Activated T-cell treated with anti-CD3 and anti-CD28 coated beads, Interleukin-2, amount 50 U/mL, for 24 hours (primary cell): ENCODE results near the gene FEM1B.

Experiments used
- DNase-seq: peaks from one replicate; pipeline ENCODE4 v3.0.0-alpha.2; 2020
- H3K27ac Mint-ChIP-seq: 2 replicates; pipeline ENCODE4 v1.8.0; 2020; ENCODE audit warnings: mild to moderate bottlenecking, mixed read lengths
- H3K27me3 Mint-ChIP-seq: 2 replicates; pipeline ENCODE4 v1.8.0; 2020; ENCODE audit warnings: mixed read lengths
- H3K36me3 Mint-ChIP-seq: 2 replicates; pipeline ENCODE4 v1.8.0; 2020; ENCODE audit warnings: low read depth, mixed read lengths
- H3K4me1 Mint-ChIP-seq: 2 replicates; pipeline ENCODE4 v1.8.0; 2020; ENCODE audit warnings: low read depth, mixed read lengths
- H3K4me3 Mint-ChIP-seq: 2 replicates; pipeline ENCODE4 v1.8.0; 2020; ENCODE audit warnings: mild to moderate bottlenecking, moderate library complexity, mixed read lengths
- H3K9me3 Mint-ChIP-seq: 2 replicates; pipeline ENCODE4 v1.8.0; 2020; ENCODE audit warnings: mixed read lengths

The FEM1B gene

DNA sequence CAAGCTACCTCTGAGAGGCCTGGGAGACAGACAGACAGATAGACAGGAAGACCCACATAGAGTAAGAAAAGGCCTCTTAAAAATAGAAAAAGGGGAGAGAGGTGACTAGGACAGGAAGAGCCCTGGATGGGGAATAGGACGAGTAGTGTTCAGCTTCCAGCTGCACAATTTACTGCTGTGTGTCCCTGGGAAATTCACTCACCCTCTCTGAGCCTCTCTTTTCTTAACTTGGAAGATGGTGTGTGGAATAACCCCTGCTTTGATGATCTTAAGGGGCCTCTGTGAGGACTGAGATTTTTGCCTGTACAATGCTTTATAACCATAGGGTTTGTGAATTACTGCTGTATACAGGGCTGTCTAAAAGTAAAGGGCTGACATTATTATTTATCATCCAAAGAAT, 37.5 kb downstream of the FEM1B start:
- no peak overlapping the region for H3K27ac Mint-ChIP-seq
- no peaks in the 10 kb centered on the region for H3K9me3 Mint-ChIP-seq
- no peak for DNase-seq
- no peak overlapping the region for H3K4me3 Mint-ChIP-seq
- H3K27me3 Mint-ChIP-seq, result no peaks in the 10 kb centered on the region
- no peaks in the 10 kb centered on the region for H3K36me3 Mint-ChIP-seq
- H3K4me1 Mint-ChIP-seq, result no peaks in the 10 kb centered on the region

DNA sequence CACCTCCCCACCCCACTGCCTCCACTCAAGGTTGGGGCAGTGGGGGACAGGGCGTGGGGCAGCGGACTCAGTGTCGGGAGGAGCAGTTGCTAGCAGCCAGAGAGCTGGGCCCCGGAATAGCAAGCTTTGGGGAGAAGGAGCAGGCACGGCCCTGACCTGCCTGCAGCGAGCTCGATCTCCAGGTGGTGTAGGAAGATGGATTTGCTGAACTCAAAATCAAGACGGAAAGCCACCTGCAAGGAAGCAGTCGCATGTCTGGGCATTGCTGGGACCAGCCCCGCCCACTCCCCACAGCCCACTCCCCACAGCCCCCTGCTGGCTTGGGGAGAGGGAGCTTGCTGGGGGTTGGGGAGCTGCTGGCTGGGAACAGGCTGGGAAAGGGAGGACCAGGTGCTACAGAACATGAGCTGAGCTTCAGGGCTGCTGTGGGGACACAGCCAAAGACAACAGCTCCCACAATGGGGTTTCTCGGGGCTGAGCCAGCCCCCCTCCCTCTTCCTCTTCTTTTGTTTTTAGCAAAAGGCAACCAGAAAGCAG, 38.0 kb downstream of the FEM1B start:
- no peaks in the 10 kb centered on the region for H3K4me1 Mint-ChIP-seq

DNA sequence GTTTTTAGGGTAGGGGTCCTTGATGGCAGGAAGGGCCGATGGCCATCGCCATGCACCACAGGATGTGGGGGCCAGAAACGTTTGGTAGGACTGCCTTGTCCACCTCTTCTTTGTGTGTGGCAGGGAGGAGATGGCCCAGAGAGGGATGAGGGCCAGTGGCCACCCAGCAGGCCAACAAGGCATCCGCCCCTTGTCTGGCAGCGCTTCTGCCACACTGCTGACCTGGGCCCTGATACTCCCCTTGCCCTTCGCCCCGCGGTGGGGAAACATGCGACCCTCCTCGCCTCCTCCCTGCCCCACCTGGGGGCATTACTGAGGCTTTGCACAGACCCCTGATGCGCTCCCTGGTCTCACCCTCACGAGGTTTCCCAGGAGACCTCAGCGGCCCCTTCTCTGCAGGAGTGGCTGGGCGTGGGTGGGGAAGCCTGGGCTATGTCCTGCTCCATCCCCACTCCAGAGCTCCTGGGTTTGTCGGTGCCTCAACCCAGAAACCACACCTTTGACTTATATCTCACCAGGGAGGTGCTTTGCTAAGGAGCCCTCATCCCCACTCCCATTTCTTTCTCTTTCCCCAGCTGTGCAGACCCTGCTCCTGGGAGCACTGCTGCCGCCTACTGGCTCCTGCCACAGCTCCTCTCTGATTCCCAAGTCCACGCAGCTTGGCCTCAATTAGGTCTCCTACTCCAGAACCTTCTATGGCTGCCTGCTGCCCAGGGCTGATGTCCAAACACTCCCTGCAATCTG, 38.7 kb downstream of the FEM1B start:
- peak; percentile 23 for DNase-seq
- Mint-ChIP-seq H3K27me3 (no peaks in the 10 kb centered on the region), H3K27ac (no peak overlapping the region), H3K4me1 (no peaks in the 10 kb centered on the region), H3K4me3 (no peak overlapping the region), H3K36me3 (no peaks in the 10 kb centered on the region), H3K9me3 (no peaks in the 10 kb centered on the region)

More for the DNA sequence above, 38.0 kb downstream of the FEM1B start:
- DNase-seq, result peak; percentile 23
- H3K27me3 Mint-ChIP-seq, result no peaks in the 10 kb centered on the region
- no peak overlapping the region for H3K27ac Mint-ChIP-seq
- H3K4me3 Mint-ChIP-seq, result no peak overlapping the region
- no peaks in the 10 kb centered on the region for H3K36me3 Mint-ChIP-seq
- H3K9me3 Mint-ChIP-seq, result no peaks in the 10 kb centered on the region

DNA sequence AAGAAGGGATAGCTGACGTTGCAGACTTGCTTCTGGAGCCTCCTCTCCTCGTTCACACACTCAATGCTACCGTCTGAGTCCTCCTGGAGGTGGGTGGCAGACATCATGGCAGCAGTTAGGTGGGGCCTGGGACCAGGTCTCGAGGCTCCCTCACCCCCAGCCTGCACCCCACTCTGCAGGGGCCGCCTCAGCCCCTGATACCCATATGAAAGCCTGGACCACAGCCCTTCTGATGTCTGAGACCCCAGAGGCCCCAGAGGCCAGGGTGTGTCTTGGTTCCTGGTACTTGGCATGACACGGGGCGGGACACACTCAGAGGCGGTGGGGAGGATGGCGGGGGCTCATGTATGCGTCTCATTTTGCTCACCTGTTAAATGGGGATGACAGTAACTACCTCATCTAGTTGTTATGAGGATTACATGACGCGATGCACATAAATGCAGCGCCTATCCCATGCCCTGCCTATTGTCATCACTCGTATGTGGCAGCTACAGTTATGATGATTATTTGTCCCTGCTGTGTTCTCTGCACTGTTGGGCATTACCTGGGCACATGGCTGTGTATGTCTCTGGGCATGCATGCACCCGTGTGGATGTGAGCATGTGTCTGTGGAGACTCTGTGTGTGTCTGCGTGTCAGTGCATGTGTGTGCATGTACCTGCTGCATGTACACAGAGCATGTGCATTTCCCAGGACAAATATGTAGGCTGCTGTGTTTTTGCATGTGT, 39.9 kb downstream of the FEM1B start:
- DNase-seq, result no peak
- no peaks in the 10 kb centered on the region for H3K9me3 Mint-ChIP-seq
- no peak overlapping the region for H3K4me3 Mint-ChIP-seq
- no peaks in the 10 kb centered on the region for H3K27me3 Mint-ChIP-seq
- no peaks in the 10 kb centered on the region for H3K4me1 Mint-ChIP-seq
- no peaks in the 10 kb centered on the region for H3K36me3 Mint-ChIP-seq
- no peak overlapping the region for H3K27ac Mint-ChIP-seq

DNA sequence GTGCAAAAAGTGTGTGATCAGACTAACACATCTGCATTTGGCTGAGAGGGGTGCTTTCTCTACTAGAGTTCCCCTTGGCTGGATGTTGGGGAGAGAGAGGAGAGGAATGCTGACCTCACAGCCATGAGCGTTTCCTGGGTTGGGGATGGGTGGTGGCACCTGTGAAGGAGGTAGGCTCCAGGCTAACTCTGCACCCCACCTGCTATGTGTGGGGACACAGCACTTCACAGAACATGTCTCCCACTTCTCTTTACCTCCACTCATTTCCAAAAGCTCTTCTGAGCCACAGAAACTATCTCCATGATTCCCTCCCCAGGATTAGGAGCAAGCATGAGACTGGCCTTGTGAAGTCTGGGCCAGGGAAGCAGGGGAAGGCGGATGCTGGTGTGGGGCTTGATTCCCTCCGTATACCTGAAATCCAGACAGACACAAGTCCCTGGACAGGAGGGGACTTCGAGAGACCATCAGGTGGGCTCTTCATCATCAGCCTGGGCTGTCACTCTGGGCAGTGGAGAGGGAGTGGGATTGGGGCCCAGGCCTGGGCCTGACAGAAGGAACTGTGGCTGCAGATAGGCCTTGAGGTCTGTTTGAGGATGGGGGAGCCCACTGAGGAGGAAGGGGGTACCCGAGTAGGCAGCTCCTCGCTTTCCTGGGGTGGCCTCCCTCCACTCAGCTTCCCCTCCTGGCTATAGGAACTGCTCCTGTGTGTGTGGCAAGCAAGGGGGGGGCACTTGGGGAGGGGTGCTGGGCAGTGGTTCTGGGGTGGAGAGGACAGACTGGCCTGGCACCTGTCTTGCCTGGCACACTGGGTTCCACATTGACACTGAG, 40.7 kb downstream of the FEM1B start:
- no peak for DNase-seq
- no peaks in the 10 kb centered on the region for H3K9me3 Mint-ChIP-seq
- no peak overlapping the region for H3K27ac Mint-ChIP-seq
- no peaks in the 10 kb centered on the region for H3K4me1 Mint-ChIP-seq
- H3K4me3 Mint-ChIP-seq, result no peak overlapping the region
- H3K36me3 Mint-ChIP-seq, result no peaks in the 10 kb centered on the region
- no peaks in the 10 kb centered on the region for H3K27me3 Mint-ChIP-seq

DNA sequence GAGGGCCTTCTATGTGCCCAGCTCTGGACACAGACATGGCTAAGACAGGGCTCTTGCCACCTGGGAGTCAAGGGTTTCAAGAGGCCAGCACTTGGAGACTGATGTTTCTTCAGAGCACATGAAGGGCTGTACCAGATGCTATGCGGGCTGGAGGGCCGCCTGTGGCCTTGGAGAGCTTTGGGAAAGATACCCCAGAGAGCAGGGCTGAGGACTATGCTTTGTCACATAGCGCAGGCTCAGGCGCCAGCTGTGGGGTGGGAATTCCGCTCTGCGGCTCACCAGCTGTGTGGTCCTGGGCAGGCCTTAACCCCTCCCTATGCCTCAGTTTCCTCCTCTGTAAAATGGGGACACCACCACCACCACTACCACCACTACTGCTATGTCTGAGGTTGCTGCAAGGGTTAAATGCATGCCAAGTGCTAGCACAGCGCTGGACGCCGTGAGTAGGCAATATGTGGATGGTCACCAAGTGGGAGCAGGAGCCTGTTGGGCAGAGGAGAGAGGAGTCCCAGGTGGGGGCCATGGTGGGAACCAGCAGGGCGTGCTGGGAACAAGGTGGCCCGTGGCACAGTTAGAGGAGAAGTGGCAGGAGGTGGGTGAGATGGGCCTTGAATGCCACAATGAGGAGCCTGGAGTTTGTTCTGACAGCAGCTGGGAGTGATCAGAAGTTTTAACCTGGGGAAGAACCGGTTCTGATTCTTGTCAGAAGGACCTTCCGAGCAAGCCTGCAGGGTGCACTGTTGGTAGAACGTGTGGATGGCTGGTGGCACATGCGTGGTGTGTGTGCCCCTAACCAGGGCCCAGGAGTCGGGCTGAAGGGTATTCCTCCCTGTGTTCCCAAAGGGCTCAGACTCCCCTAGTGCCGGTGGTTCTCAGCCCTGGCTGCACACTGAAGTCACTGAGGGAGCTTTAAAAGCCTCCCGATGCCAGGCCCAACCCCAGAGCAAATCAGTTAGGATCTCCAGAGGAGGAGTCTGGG, 41.7 kb downstream of the FEM1B start:
- Mint-ChIP-seq H3K27me3 (no peaks in the 10 kb centered on the region), H3K4me3 (no peak overlapping the region), H3K27ac (no peak overlapping the region), H3K4me1 (no peaks in the 10 kb centered on the region), H3K36me3 (no peaks in the 10 kb centered on the region), H3K9me3 (no peaks in the 10 kb centered on the region)
- no peak for DNase-seq

DNA sequence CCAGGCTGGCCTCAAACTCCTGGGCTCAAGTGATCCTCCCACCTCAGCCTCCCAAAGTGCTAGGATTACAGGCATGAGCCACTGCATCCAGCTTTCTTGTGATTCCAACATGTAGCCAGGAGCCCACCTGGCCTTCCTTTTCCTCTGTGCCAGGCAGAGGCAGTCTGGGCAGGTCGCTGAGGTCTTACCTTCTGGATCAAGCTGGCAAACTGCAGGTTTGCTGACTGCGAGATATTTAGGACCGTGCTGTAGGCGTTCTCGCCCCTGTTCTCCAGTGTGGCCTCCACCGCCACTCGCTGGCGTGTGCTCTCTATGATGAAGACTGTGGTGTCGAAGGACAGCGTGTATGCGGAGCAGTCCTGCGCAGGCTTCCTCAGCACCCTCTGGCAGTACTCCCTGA, 42.5 kb downstream of the FEM1B start:
- DNase-seq, result no peak
- Mint-ChIP-seq H3K27ac (no peak overlapping the region), H3K9me3 (no peaks in the 10 kb centered on the region), H3K4me3 (no peak overlapping the region), H3K36me3 (no peaks in the 10 kb centered on the region), H3K27me3 (no peaks in the 10 kb centered on the region), H3K4me1 (no peaks in the 10 kb centered on the region)

DNA sequence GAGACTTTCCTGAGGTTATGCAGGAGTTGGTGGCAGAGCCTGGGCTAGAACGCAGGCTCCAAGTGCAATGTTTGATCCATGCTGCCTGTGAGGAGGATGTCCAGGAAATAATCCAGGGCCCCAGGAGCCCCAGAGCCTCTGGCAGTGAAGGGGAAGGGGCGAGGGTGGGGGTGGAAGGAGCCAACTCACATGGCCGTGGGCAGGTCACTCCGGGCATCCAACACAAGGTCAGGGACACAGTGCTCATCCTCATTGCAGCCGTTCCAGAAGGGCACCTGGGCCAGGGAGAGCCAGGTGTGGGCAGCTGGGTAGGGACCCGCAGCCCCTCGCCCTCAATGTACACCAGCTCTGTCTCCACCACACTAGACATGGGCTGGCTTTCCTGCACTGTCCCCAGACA, 43.7 kb downstream of the FEM1B start:
- no peaks in the 10 kb centered on the region for H3K36me3 Mint-ChIP-seq
- H3K27me3 Mint-ChIP-seq, result no peaks in the 10 kb centered on the region
- no peak overlapping the region for H3K27ac Mint-ChIP-seq
- no peak overlapping the region for H3K4me3 Mint-ChIP-seq
- no peaks in the 10 kb centered on the region for H3K9me3 Mint-ChIP-seq
- no peak for DNase-seq
- H3K4me1 Mint-ChIP-seq, result peaks cover 4% of the 10 kb centered on the region

DNA sequence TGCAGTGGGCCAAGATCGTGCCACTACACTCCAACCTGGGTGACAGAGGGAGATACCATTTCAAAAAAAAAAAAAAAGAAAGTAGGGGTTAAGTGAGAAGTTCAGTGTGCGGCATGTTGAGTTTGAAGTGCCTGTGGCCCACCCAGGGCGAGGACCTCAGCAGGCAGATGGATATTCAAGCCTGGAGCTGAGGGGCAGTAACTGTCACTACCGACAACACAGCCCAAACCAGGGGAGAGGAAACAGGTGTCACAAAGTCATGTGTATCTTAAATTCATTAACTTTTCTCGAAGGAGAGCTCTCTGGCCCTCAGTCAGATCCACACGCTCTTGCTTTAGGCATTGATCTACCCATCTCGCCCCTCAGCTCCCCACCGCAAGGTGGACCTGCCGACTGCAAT, 45.3 kb downstream of the FEM1B start:
- Mint-ChIP-seq H3K4me3 (no peak overlapping the region), H3K9me3 (no peaks in the 10 kb centered on the region), H3K27ac (no peak overlapping the region), H3K4me1 (peaks cover 20% of the 10 kb centered on the region), H3K27me3 (no peaks in the 10 kb centered on the region), H3K36me3 (no peaks in the 10 kb centered on the region)
- DNase-seq, result no peak

DNA sequence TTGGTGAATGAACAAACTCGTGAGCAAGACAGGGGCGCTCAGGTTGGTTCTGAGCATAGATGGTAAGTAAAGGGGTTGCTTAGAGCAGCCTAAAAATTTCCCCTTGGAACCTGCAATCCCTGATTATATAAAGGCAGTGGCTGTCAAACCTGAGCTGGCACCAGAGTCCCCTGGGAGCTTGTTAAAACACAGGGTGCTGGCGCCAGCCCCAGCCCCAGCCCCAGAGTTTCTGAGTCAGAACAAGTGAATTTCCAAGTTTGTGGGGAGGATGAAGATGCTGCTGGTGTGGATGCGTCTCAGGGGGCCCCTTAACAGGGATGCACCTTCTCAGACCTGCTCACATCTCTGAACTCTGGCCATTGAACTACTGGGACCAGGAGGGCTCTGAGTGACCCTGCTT, 48.2 kb downstream of the FEM1B start:
- Mint-ChIP-seq H3K36me3 (no peaks in the 10 kb centered on the region), H3K9me3 (no peaks in the 10 kb centered on the region), H3K4me1 (peaks cover 41% of the 10 kb centered on the region), H3K27me3 (no peaks in the 10 kb centered on the region), H3K27ac (peak overlapping the region; percentile 62), H3K4me3 (no peak overlapping the region)
- no peak for DNase-seq

DNA sequence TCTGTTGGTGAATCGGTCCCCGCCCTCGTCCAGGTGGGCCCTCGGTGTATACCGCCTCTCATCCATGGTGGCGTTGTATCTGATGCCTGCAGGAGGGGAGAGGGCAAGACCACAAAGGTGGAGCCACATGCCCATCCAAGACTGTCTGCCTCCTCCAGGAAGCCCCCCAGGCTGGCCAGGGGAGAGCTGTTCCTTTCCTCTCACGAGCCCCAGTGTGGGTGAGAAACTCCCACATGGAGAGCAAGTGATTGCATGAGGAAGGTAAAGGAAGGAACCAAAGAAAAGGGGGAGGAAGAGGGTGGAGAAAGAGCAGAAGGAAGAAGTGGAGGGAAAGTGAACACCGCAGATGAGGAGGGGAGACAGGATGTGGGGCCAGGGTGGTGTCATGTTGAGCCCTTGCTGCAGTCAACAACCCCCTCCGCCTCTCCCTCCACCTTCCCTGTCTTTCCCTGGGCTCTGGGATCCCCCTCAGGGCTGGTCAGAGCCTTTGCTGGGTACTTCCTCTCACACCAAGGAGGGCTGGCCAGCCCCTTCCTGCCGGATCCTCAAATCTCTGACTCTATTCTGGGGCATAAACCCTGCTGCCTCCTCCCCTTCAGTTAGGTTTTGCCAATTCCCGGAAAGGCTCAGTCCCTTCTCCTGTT, 49.3 kb downstream of the FEM1B start:
- H3K4me1 Mint-ChIP-seq, result peaks cover 41% of the 10 kb centered on the region
- peak overlapping the region; percentile 48 for H3K27ac Mint-ChIP-seq
- H3K9me3 Mint-ChIP-seq, result no peaks in the 10 kb centered on the region
- no peak for DNase-seq
- no peak overlapping the region for H3K4me3 Mint-ChIP-seq
- no peaks in the 10 kb centered on the region for H3K27me3 Mint-ChIP-seq
- H3K36me3 Mint-ChIP-seq, result no peaks in the 10 kb centered on the region

DNA sequence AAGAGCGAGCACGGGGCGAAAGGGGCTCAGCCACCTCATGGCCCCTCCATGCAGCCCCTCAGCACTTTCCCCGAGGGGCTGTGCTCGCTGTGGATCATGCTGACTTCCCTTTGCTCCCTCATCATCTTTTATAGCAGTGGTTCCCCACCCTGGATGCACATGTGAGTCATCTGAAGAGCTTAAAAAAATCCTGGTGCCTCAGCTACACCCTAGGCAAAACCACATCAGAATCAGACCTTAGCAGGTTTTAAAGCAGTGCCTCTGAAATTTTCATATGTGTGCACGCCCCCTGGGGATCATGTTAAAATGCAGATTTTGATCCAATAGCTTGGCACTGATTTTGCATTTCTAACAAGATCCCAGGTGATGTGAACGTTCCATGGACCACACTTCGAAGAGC, 50.9 kb downstream of the FEM1B start:
- Mint-ChIP-seq H3K4me3 (no peak overlapping the region), H3K27ac (no peak overlapping the region), H3K36me3 (no peaks in the 10 kb centered on the region), H3K4me1 (peaks cover 41% of the 10 kb centered on the region), H3K9me3 (no peaks in the 10 kb centered on the region), H3K27me3 (no peaks in the 10 kb centered on the region)
- DNase-seq, result no peak

DNA sequence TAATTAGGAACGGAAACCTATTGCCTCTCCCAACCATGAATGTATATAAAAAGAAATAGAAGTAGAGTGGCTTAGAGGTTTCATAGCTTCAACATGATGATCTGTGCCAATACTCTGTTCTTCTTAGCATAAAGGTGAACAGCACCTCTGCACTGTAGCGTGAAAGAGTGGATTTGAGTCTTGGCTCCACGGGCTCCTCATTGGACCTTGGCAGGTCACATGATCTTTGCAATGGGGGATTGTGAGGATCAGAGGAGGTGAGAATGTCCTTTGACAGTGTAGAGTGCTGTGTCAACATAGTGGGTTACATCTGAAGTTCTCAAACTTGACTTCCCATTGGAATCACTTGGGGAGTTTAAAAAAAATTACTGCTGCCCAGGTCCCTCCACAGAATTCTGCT, 51.4 kb downstream of the FEM1B start:
- Mint-ChIP-seq H3K4me3 (no peak overlapping the region), H3K9me3 (no peaks in the 10 kb centered on the region), H3K27me3 (peaks cover 1% of the 10 kb centered on the region), H3K36me3 (no peaks in the 10 kb centered on the region), H3K4me1 (peaks cover 41% of the 10 kb centered on the region), H3K27ac (no peak overlapping the region)
- no peak for DNase-seq
